T-helper 1 cell treated with Interleukin-12 subunit alpha and Interleukin-12 subunit beta and Interleukin-4 antibody, amounts not matched to agents 30 μg/mL and 1 μg/mL, for 36 hours (primary cell): ENCODE measurements around the gene ISLR.

ENCODE experiments used
- H3K27ac Mint-ChIP-seq: one replicate; pipeline ENCODE4 v1.8.0; 2021; ENCODE audit warnings: mild to moderate bottlenecking, mixed read lengths
- H3K27me3 Mint-ChIP-seq: one replicate; pipeline ENCODE4 v1.8.0; 2021; ENCODE audit warnings: low read depth, mixed read lengths
- H3K36me3 Mint-ChIP-seq: one replicate; pipeline ENCODE4 v1.8.0; 2021; ENCODE audit warnings: low read depth, mixed read lengths
- H3K4me1 Mint-ChIP-seq: one replicate; pipeline ENCODE4 v1.8.0; 2021; ENCODE audit warnings: low read depth, mixed read lengths
- H3K4me3 Mint-ChIP-seq: one replicate; pipeline ENCODE4 v1.8.0; 2021; ENCODE audit warnings: mild to moderate bottlenecking, moderate library complexity, mixed read lengths
- H3K9me3 Mint-ChIP-seq: one replicate; pipeline ENCODE4 v1.8.0; 2021; ENCODE audit warnings: mixed read lengths

Gene ISLR

GRCh38 chr15:74206801-74207281 lies 33.3 kb downstream of the ISLR start:
- no peaks in the 10 kb centered on the region for H3K4me1 Mint-ChIP-seq
- no peak overlapping the region for H3K4me3 Mint-ChIP-seq

GRCh38 chr15:74207652-74208440 lies 34.3 kb downstream of the ISLR start:
- Mint-ChIP-seq H3K27ac (no peak overlapping the region), H3K9me3 (no peaks in the 10 kb centered on the region), H3K4me1 (no peaks in the 10 kb centered on the region), H3K4me3 (no peak overlapping the region), H3K27me3 (peaks cover 13% of the 10 kb centered on the region), H3K36me3 (no peaks in the 10 kb centered on the region)

More at GRCh38 chr15:74206801-74207281, 33.3 kb downstream of the ISLR start:
- H3K27ac Mint-ChIP-seq, result no peak overlapping the region
- H3K36me3 Mint-ChIP-seq, result no peaks in the 10 kb centered on the region
- H3K9me3 Mint-ChIP-seq, result no peaks in the 10 kb centered on the region
- H3K27me3 Mint-ChIP-seq, result peaks cover 13% of the 10 kb centered on the region

- no peak overlapping the region for H3K27ac Mint-ChIP-seq
- H3K36me3 Mint-ChIP-seq, result no peaks in the 10 kb centered on the region
- no peaks in the 10 kb centered on the region for H3K4me1 Mint-ChIP-seq
- H3K9me3 Mint-ChIP-seq, result no peaks in the 10 kb centered on the region
- no peak overlapping the region for H3K4me3 Mint-ChIP-seq
- H3K27me3 Mint-ChIP-seq, result peaks cover 13% of the 10 kb centered on the region
Measured at GRCh38 chr15:74208496-74208895, 35.0 kb downstream of the ISLR start.

DNA sequence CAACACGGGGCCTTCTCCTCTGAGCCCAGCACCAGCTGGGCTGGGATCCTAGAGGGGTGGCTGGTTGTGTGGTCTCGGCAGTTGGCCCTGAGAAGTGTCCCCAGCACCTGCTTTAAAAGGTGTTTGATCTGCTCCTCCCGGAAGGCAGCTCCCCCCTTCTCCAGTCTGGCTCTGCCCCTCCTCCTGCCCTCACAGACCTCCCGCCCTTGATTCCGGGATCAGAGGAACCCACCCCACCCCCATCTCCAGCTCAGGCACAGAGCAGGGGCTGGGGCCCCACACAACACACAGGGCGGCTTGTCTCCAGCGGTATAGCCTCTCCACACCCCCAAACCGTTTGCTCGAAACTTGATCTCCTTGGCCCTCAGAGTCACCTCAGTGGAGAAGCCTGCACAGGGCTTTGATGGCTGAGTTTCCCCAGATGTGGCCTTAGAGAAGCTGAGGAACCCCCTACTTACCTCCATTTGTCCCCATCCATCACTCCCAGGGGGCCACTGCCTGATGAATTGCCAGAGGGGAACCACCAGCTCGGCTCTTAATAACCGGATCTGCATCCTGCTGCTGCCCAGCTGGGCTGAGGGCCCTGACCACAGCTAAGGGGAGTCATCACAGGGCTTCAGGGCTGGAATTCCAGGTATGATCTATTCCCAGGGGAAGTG lies 35.5 kb downstream of the ISLR start:
- Mint-ChIP-seq H3K27me3 (peaks cover 13% of the 10 kb centered on the region), H3K4me1 (no peaks in the 10 kb centered on the region), H3K27ac (no peak overlapping the region), H3K36me3 (no peaks in the 10 kb centered on the region), H3K9me3 (no peaks in the 10 kb centered on the region), H3K4me3 (no peak overlapping the region)

DNA sequence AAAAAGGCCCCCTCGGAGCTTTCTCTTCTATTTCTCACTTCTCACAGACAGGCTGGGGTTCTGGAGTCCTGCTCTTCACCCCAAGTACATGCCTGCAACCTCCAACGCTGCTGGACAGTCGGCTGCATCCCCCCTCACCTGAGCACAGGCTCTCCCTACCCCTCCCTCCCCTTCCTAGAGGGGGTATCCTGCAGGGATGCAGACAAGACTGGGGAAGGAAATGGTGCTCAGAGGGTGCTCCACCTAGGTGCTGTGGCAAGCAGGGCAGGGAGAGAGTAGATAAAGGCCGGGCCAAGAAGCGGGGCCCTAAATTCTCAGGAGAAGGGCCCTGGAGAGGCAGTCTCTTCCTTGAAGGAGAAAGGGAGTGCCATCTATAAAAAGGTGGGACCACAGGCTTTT lies 36.0 kb downstream of the ISLR start:
- H3K9me3 Mint-ChIP-seq, result no peaks in the 10 kb centered on the region
- no peaks in the 10 kb centered on the region for H3K36me3 Mint-ChIP-seq
- H3K4me3 Mint-ChIP-seq, result no peak overlapping the region
- H3K4me1 Mint-ChIP-seq, result no peaks in the 10 kb centered on the region
- no peak overlapping the region for H3K27ac Mint-ChIP-seq
- peaks cover 13% of the 10 kb centered on the region for H3K27me3 Mint-ChIP-seq

DNA sequence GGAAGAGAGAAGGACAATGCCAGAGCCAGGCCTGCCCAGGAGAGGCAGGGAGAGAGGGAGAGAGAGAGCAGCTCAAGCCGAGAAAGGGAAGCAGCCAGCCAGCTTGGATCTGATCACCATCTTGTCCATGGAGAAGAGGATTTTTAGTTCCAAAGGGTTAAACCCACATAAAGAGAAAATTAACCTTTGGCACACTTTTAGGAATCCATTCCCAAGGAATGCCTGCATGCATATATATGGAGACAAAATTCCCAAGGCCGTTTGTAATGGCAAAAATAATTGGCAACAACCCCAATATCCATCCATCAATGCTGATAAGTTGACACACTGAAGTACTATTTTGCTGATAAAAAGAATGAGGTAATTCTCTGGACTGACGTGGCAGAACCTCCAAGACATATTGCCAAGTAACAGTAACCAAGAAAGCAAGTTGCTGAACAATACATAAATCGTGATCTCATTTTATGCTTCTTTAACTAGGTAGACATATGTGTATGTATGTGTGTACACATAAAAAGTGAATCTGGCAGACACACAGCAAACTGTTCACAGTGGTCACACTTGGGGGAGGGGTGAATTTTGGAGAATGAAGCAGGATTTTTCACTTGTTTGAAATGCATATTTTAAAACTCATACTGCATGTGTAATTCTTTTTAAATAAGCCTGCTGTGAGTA lies 36.6 kb downstream of the ISLR start:
- H3K4me1 Mint-ChIP-seq, result peaks cover 2% of the 10 kb centered on the region
- H3K9me3 Mint-ChIP-seq, result no peaks in the 10 kb centered on the region
- no peak overlapping the region for H3K27ac Mint-ChIP-seq
- H3K4me3 Mint-ChIP-seq, result no peak overlapping the region
- no peaks in the 10 kb centered on the region for H3K36me3 Mint-ChIP-seq
- peaks cover 11% of the 10 kb centered on the region for H3K27me3 Mint-ChIP-seq

DNA sequence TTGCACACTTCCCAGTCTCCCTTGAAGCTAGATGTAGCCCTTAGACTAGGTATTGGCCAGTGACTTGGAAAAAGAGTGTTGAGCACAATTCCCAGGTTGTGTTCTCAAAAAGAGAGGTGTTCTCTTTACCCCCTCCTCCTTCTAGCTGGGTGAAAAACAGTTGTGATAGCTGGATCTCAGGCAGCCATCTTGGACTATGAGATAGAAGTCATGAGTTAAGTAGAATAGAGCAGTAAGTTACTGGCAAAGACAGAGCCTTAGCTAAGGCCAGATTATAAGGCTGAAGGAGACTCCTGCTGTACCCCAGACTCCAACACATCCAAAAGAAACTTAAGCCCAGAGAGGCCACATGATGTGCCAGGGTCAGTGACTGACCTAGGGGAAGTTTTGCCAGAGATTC lies 37.2 kb downstream of the ISLR start:
- H3K4me3 Mint-ChIP-seq, result no peak overlapping the region
- no peak overlapping the region for H3K27ac Mint-ChIP-seq
- H3K4me1 Mint-ChIP-seq, result peaks cover 2% of the 10 kb centered on the region
- H3K36me3 Mint-ChIP-seq, result no peaks in the 10 kb centered on the region
- peaks cover 10% of the 10 kb centered on the region for H3K27me3 Mint-ChIP-seq
- no peaks in the 10 kb centered on the region for H3K9me3 Mint-ChIP-seq

GRCh38 chr15:74211656-74212055 lies 38.1 kb downstream of the ISLR start:
- Mint-ChIP-seq H3K9me3 (no peaks in the 10 kb centered on the region), H3K4me1 (peaks cover 2% of the 10 kb centered on the region), H3K27ac (no peak overlapping the region), H3K4me3 (no peak overlapping the region), H3K27me3 (peaks cover 7% of the 10 kb centered on the region), H3K36me3 (no peaks in the 10 kb centered on the region)

DNA sequence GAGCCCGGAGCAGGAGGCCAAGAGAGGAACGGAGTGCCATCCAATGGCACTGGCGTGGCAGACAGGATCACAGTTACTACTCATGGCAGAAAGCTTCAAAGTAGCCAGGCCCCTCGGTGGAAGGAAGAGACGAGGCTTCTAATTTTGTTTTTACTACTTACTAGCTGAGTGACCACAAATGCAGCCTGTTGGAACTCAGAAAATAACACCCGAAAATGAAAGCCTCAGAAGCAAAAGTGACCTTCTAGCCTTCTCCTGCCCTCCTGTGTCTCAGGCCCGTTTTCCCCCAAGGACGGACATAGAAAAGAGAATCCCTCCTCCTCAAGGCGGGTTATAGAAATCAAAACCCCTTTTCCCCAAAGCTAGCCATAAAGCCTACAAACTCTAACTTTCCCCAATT lies 39.0 kb downstream of the ISLR start:
- Mint-ChIP-seq H3K4me3 (no peak overlapping the region), H3K27me3 (peaks cover 6% of the 10 kb centered on the region), H3K36me3 (no peaks in the 10 kb centered on the region), H3K4me1 (peaks cover 2% of the 10 kb centered on the region), H3K27ac (no peak overlapping the region), H3K9me3 (no peaks in the 10 kb centered on the region)

- Mint-ChIP-seq H3K36me3 (no peaks in the 10 kb centered on the region), H3K27ac (no peak overlapping the region), H3K4me1 (peaks cover 2% of the 10 kb centered on the region), H3K27me3 (no peaks in the 10 kb centered on the region), H3K4me3 (no peak overlapping the region), H3K9me3 (no peaks in the 10 kb centered on the region)
Measured at GRCh38 chr15:74213858-74214284, 40.4 kb downstream of the ISLR start.

- H3K4me1 Mint-ChIP-seq, result peaks cover 2% of the 10 kb centered on the region
- H3K27me3 Mint-ChIP-seq, result peaks cover under 1% of the 10 kb centered on the region
- no peak overlapping the region for H3K27ac Mint-ChIP-seq
Measured at GRCh38 chr15:74214324-74215021, 41.0 kb downstream of the ISLR start.

GRCh38 chr15:74215958-74216357 lies 42.4 kb downstream of the ISLR start:
- Mint-ChIP-seq H3K4me3 (no peak overlapping the region), H3K27me3 (peaks cover 11% of the 10 kb centered on the region), H3K9me3 (no peaks in the 10 kb centered on the region), H3K27ac (no peak overlapping the region), H3K4me1 (peaks cover 2% of the 10 kb centered on the region), H3K36me3 (no peaks in the 10 kb centered on the region)

More at GRCh38 chr15:74214324-74215021, 41.0 kb downstream of the ISLR start:
- no peak overlapping the region for H3K4me3 Mint-ChIP-seq
- H3K9me3 Mint-ChIP-seq, result no peaks in the 10 kb centered on the region
- no peaks in the 10 kb centered on the region for H3K36me3 Mint-ChIP-seq

GRCh38 chr15:74216949-74217348 lies 43.4 kb downstream of the ISLR start:
- Mint-ChIP-seq H3K36me3 (no peaks in the 10 kb centered on the region), H3K27ac (no peak overlapping the region), H3K4me1 (peaks cover 2% of the 10 kb centered on the region), H3K4me3 (no peak overlapping the region), H3K9me3 (no peaks in the 10 kb centered on the region), H3K27me3 (peaks cover 15% of the 10 kb centered on the region)
